ENCODE results near the gene PTRHD1.

DNA sequence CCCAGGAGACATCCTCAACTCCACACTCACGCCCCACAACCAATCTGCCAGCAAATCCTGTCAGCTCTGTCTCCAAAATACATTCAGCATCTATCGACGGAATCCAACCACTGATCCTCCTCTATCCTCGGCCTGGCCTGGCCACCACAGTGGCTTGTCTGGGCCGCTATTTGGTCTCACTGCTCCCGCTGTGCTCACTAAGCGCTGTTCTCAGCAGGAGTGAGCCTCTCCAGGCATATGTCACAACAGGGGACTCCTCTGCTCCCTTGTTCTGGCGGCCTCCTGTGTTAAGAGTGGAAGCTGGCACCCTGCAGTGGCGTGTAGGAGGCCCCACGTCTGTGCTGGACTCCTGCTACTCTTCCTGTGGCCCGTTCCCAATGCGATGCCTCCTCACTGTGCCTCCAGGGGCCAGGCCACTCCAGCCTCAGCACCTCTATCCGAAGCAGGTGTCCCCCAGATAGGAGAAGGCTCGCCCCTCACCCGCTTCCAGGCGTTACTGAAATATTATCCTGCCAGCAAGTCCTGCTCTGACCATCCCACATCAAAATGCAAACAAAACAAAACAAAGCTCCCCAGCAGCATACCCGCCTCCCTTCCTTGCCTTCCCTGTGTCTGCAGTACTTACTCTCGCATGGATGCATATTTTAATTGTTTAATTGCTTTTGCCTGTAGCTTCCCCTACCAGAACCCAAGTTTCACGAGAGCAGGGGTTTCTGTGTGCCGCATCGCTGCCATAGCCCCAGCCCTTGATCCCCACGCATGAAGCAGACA, 39.9 kb upstream of the PTRHD1 start:
- TF ChIP-seq, protein P1, sequence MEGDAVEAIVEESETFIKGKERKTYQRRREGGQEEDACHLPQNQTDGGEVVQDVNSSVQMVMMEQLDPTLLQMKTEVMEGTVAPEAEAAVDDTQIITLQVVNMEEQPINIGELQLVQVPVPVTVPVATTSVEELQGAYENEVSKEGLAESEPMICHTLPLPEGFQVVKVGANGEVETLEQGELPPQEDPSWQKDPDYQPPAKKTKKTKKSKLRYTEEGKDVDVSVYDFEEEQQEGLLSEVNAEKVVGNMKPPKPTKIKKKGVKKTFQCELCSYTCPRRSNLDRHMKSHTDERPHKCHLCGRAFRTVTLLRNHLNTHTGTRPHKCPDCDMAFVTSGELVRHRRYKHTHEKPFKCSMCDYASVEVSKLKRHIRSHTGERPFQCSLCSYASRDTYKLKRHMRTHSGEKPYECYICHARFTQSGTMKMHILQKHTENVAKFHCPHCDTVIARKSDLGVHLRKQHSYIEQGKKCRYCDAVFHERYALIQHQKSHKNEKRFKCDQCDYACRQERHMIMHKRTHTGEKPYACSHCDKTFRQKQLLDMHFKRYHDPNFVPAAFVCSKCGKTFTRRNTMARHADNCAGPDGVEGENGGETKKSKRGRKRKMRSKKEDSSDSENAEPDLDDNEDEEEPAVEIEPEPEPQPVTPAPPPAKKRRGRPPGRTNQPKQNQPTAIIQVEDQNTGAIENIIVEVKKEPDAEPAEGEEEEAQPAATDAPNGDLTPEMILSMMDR (conservative IDR thresholded peaks at IDR 0.05; ENCODE audit: low read depth, low read length): no peak
- no peak for TF ChIP-seq EZH2 (IDR thresholded peaks at IDR 0.05; ENCODE audit: borderline replicate concordance, low read depth, low read length, poor library complexity, severe bottlenecking)
